GM19468 (cell line): ENCODE results near the gene MARS2.
"Not testable (repeated sequence)": the region's sequence is repeated elsewhere in the genome, so short reads cannot be mapped to it uniquely, and the experiment has no call there.

Source experiments
- ATAC-seq: cut with Tn5 transposase; IDR thresholded peaks from one replicate; pipeline ENCODE4 v1.9.1; 2021; ENCODE audit warnings: mild to moderate bottlenecking, moderate library complexity, moderate number of reproducible peaks; ENCODE audit not compliant: unreplicated experiment; ENCODE audit errors: extremely low read depth

MARS2 gene

GRCh38 chr2:197705121-197705911 is at the start of gene MARS2:
Gene MARS2 (plus strand): TSS chr2:197705369. CDS start chr2:197705406, 37 bp downstream.
- ATAC-seq = peak; percentile 85

- no peak for ATAC-seq
Measured at GRCh38 chr2:197657562-197657961, 47.6 kb upstream of the MARS2 start.

- no peak for ATAC-seq
Measured at GRCh38 chr2:197661626-197662025, 43.5 kb upstream of the MARS2 start.

GRCh38 chr2:197666277-197666676 is 38.9 kb upstream of the MARS2 start:
- ATAC-seq = no peak

- ATAC-seq = no peak
Measured at GRCh38 chr2:197668296-197668695, 36.9 kb upstream of the MARS2 start.

GRCh38 chr2:197669077-197669476 is 36.1 kb upstream of the MARS2 start:
- ATAC-seq = no peak

GRCh38 chr2:197672371-197672893 is 32.7 kb upstream of the MARS2 start:
- no peak for ATAC-seq

GRCh38 chr2:197673106-197673505 is 32.1 kb upstream of the MARS2 start:
- ATAC-seq = no peak

GRCh38 chr2:197673606-197674005 is 31.6 kb upstream of the MARS2 start:
- ATAC-seq = no peak

GRCh38 chr2:197674060-197674459 is 31.1 kb upstream of the MARS2 start:
- ATAC-seq = no peak

- no peak for ATAC-seq
Measured at GRCh38 chr2:197674591-197674990, 30.6 kb upstream of the MARS2 start.

GRCh38 chr2:197675246-197675645 is 29.9 kb upstream of the MARS2 start, which contains the start of gene RFTN2:
Gene RFTN2 (minus strand): TSS chr2:197675587. CDS start chr2:197675458, 129 bp downstream.
- ATAC-seq = no peak

- ATAC-seq = no peak
Measured at GRCh38 chr2:197675711-197676188, 29.4 kb upstream of the MARS2 start.

- no peak for ATAC-seq
Measured at GRCh38 chr2:197677056-197677455, 28.1 kb upstream of the MARS2 start.

GRCh38 chr2:197677483-197677882 is 27.7 kb upstream of the MARS2 start:
- no peak for ATAC-seq

GRCh38 chr2:197695206-197695605 is 10.0 kb upstream of the MARS2 start:
- ATAC-seq = not testable (repeated sequence)

- not testable (repeated sequence) for ATAC-seq
Measured at GRCh38 chr2:197695971-197696370, 9.2 kb upstream of the MARS2 start.

- not testable (repeated sequence) for ATAC-seq
Measured at GRCh38 chr2:197696571-197696970, 8.6 kb upstream of the MARS2 start.

- ATAC-seq = not testable (repeated sequence)
Measured at GRCh38 chr2:197699724-197700123, 5.4 kb upstream of the MARS2 start.

- ATAC-seq = no peak
Measured at GRCh38 chr2:197700960-197701359, 4.2 kb upstream of the MARS2 start.

GRCh38 chr2:197704434-197705120 is 592 bp upstream of the MARS2 start:
- ATAC-seq = peak; percentile 18
